Measurements from ENCODE around the gene PIM3.

- TF ChIP-seq GATA3 (IDR thresholded peaks at IDR 0.05; ENCODE audit: low read depth, low read length) (no peak), GATA2 (IDR thresholded peaks at IDR 0.05; ENCODE audit: low read depth, low read length) (no peak)
Measured at GRCh38 chr22:49911881-49912625, 48.5 kb upstream of the PIM3 start.

Data from SH-SY5Y (cell line).